ENCODE data around the gene ECEL1. TPM values are rescaled to one million over a fixed set of nuclear protein-coding genes. Genes with fewer than 3 reads are reported as not detected.

Gene ECEL1
- total and polyA plus RNA-seq, 2 experiments from 2014 or later: 1.1 to 1.2 TPM

DNA sequence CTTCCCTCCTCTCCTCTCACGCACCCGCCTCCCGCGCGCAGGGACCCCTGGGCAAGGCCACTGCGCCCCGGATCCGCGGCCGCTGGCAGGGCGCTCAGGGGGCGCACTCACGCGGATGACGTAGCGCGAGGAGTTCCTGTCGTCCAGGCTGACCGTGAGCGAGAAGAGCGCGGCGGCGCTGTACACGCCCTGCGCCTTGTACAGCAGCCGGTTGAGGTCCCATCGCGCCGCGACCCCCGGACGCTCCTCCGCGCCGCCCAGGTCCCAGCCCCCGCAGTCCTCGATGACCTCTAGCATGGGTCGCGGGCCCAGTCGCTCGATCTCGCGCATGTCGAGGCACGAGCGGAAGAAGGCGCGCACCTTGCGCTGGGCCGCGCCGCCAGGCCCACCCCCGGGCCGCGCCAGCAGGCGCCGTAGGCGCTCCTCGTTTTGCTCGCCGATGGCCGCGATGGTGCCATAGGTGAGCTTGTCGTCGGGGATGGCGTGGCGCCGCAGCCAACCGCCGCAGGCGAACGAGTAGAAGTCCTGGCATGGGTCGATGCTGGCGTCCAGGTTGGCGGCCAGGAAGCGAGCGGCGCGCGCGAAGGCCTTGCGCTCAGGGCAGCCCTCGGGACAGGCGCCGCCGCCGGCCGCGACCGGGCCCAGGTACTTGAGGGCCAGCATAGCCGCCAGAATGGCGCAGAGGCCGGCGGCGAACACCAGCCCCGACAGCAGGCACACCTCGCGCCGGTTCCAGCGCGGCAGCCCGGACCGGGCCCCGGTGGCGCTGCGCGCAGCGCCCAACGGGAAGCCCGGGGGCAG lies 1.7 kb downstream of the ECEL1 start:
- no peak for DNase-seq (ENCODE audit: low spot score)
- no peaks in the 10 kb centered on the region for H4K20me1 ChIP-seq (ENCODE audit: insufficient read depth, poor library complexity, severe bottlenecking)
- no peaks in the 10 kb centered on the region for H3K9me2 ChIP-seq (replicated peaks; ENCODE audit: insufficient read depth)
- H3K36me3 ChIP-seq (replicated peaks; ENCODE audit: insufficient read depth, low read depth): no peaks in the 10 kb centered on the region
- no peaks in the 10 kb centered on the region for H3K9me3 ChIP-seq (ENCODE audit: low read depth)
- H3K4me1 ChIP-seq (ENCODE audit: insufficient read depth): peaks cover 6% of the 10 kb centered on the region
- H3K79me2 ChIP-seq: no peaks in the 10 kb centered on the region
- H3K4me3 ChIP-seq: no peak overlapping the region
- TF ChIP-seq EZH2phosphoT487 (IDR thresholded peaks at IDR 0.05; ENCODE audit: low read depth, severe bottlenecking, unreplicated experiment): peak; percentile 26
- TF ChIP-seq, protein P1, sequence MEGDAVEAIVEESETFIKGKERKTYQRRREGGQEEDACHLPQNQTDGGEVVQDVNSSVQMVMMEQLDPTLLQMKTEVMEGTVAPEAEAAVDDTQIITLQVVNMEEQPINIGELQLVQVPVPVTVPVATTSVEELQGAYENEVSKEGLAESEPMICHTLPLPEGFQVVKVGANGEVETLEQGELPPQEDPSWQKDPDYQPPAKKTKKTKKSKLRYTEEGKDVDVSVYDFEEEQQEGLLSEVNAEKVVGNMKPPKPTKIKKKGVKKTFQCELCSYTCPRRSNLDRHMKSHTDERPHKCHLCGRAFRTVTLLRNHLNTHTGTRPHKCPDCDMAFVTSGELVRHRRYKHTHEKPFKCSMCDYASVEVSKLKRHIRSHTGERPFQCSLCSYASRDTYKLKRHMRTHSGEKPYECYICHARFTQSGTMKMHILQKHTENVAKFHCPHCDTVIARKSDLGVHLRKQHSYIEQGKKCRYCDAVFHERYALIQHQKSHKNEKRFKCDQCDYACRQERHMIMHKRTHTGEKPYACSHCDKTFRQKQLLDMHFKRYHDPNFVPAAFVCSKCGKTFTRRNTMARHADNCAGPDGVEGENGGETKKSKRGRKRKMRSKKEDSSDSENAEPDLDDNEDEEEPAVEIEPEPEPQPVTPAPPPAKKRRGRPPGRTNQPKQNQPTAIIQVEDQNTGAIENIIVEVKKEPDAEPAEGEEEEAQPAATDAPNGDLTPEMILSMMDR (IDR thresholded peaks at IDR 0.05; ENCODE audit: poor library complexity): no peak
- peak; percentile 83 for TF ChIP-seq EZH2 (IDR thresholded peaks at IDR 0.05; ENCODE audit: borderline replicate concordance)
- H3K4me2 ChIP-seq: peak overlapping the region; percentile 84
- H3K27me3 ChIP-seq: peaks cover 68% of the 10 kb centered on the region
- peak overlapping the region; percentile 40 for H2AFZ ChIP-seq
- H3K27ac ChIP-seq: no peak overlapping the region
- 5% methylated on average over 103 of the region's 111 CpGs for WGBS (ENCODE audit: low lambda C conversion rate, missing lambda C conversion rate)

DNA sequence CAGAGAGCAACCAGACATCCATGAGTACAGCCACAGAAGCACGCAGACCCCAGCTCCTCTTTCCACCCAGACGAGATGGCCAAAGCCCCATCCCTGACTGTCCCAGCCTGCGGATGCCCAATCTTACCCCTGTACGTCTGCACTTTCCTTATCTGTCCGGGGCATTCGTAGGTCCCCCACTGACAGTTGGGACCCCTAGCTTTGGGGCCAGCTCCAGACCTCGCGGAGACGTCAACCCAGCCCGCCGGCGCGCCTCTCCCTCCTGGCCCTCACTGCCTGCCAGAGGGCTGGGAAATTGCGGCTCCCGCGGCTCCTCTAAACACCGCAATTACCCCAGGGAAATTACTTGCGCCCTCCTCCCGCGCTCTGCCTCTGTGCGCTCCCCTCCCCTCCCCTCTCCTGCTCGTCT lies 2.3 kb downstream of the ECEL1 start:
- TF ChIP-seq EZH2 (IDR thresholded peaks at IDR 0.05; ENCODE audit: borderline replicate concordance): no peak
- H3K4me3 ChIP-seq: no peak overlapping the region

DNA sequence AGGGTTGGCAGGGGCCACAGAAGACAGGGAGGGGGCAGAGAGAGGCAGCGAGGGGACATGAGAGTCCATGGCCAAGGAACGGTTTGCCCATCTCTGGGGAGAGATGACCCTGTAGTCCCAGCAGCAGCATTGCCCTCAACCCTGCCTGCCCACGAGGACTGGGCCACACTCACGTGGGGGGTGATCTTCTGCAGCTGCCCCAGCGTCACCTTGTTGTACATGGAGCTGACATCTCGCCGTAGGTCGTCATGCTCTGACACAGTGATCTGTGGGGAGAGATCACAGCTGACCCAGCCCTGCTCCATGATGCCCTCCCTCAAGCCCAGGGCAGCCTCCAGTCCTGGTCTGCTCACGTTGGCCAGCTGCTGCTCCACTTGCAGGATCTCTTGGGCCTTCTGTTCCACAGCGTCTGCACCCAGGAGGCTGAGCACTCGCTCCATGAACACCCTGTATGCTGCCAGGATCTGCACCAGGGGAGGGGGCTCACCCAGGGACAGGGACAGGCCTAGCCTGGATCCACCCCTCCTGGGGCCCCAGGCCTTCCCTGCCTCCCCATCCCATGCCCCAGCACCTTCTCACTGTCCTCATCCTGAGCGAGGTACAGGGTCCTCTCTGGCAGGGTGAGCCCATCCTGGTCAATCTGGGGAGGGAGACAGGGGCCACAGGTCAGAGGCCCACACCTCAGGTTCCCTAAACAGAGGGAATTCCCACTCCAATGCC lies 2.8 kb downstream of the ECEL1 start:
- 89% methylated on average over 12 of the region's 12 CpGs for WGBS (ENCODE audit: low lambda C conversion rate, missing lambda C conversion rate)
- no peak overlapping the region for H3K27ac ChIP-seq
- DNase-seq (ENCODE audit: low spot score): no peak
- H3K79me2 ChIP-seq: no peaks in the 10 kb centered on the region
- H3K27me3 ChIP-seq: peaks cover 62% of the 10 kb centered on the region
- no peaks in the 10 kb centered on the region for H4K20me1 ChIP-seq (ENCODE audit: insufficient read depth, poor library complexity, severe bottlenecking)
- H2AFZ ChIP-seq: no peak overlapping the region
- no peaks in the 10 kb centered on the region for H3K9me2 ChIP-seq (replicated peaks; ENCODE audit: insufficient read depth)
- H3K9me3 ChIP-seq (ENCODE audit: low read depth): no peaks in the 10 kb centered on the region
- no peak overlapping the region for H3K4me3 ChIP-seq
- no peak overlapping the region for H3K4me2 ChIP-seq
- peaks cover 6% of the 10 kb centered on the region for H3K4me1 ChIP-seq (ENCODE audit: insufficient read depth)
- TF ChIP-seq EZH2phosphoT487 (IDR thresholded peaks at IDR 0.05; ENCODE audit: low read depth, severe bottlenecking, unreplicated experiment): no peak
- TF ChIP-seq, protein P1 (IDR thresholded peaks at IDR 0.05; ENCODE audit: poor library complexity): no peak
- no peak for TF ChIP-seq EZH2 (IDR thresholded peaks at IDR 0.05; ENCODE audit: borderline replicate concordance)
- no peaks in the 10 kb centered on the region for H3K36me3 ChIP-seq (replicated peaks; ENCODE audit: insufficient read depth, low read depth)

More for the DNA sequence above, 2.3 kb downstream of the ECEL1 start:
- Histone ChIP-seq H3K9me2 (replicated peaks; ENCODE audit: insufficient read depth) (no peaks in the 10 kb centered on the region), H4K20me1 (ENCODE audit: insufficient read depth, poor library complexity, severe bottlenecking) (no peaks in the 10 kb centered on the region), H3K27me3 (peaks cover 68% of the 10 kb centered on the region), H3K79me2 (no peaks in the 10 kb centered on the region), H2AFZ (peak overlapping the region; percentile 40), H3K4me2 (peak overlapping the region; percentile 84), H3K27ac (no peak overlapping the region), H3K36me3 (replicated peaks; ENCODE audit: insufficient read depth, low read depth) (no peaks in the 10 kb centered on the region), H3K4me1 (ENCODE audit: insufficient read depth) (peaks cover 6% of the 10 kb centered on the region), H3K9me3 (ENCODE audit: low read depth) (no peaks in the 10 kb centered on the region)
- WGBS (ENCODE audit: low lambda C conversion rate, missing lambda C conversion rate): 18% methylated on average over 18 of the region's 22 CpGs
- no peak for DNase-seq (ENCODE audit: low spot score)
